AG08395 (cell line): ENCODE results near the gene CDKL1.
A peak's percentile ranks its signal among the peaks of the same experiment; 100 is the strongest.
"Not testable (repeated sequence)": the region's sequence is repeated elsewhere in the genome, so short reads cannot be mapped to it uniquely, and the experiment has no call there.

Experiments used
- DNase-seq: peaks from one replicate; pipeline ENCODE4 v3.0.0; 2012; ENCODE audit warnings: mixed read lengths, low spot score

The CDKL1 gene

DNA sequence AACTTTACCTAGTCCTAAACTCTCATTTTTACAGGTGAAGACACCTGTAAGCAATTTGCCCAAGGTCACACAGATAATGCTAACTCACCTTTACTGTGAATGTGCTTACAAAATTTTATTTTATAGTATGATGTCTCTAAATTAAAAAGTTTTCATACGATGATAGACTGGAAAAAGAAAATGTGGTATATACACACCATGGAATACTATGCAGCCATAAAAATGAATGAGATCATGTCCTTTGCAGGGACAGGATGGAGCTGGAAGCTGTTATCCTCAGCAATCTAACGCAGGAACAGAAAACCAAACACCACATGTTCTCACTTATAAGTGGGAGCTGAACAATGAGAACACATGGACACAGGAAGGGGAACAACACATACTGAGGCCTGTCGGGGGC lies 40.4 kb downstream of the CDKL1 start:
- DNase-seq, result not testable (repeated sequence)

DNA sequence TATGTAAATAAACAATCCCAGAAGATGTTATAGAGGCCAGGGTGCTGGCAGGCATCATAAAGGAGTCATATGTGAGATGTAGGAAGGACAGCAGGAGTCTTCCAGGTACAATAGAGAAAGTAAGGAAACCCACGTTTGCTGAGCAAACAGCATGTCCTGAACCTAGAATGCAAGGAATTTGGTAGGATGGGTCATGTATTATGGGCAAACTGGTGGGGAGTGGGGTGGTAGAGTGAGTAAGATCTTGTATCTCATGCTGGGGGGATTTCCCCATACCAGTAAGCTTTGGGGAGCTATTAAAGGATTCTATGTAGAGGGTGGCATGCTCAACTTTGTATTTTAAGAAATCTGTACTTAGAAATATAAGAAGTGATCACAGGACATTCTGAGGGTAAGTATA lies 41.0 kb downstream of the CDKL1 start:
- no peak for DNase-seq

DNA sequence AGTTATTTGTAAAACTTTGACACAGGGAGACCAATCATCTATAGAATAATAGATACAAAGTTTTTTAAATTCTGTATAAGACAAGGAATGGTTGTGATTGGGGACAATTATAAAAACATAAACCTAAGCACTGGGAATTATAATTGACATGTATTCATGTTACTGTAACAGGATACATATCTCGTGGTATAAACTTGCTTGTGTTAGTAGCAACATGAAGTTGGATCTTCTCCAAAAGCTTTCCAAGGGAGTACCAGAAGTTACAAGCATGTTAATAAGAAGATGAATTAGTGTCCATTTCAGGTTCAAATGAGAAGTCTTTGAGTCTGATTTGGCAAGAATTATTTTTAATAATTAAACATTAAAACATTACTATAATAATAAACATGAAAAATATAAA lies 42.2 kb downstream of the CDKL1 start:
- DNase-seq, result no peak

DNA sequence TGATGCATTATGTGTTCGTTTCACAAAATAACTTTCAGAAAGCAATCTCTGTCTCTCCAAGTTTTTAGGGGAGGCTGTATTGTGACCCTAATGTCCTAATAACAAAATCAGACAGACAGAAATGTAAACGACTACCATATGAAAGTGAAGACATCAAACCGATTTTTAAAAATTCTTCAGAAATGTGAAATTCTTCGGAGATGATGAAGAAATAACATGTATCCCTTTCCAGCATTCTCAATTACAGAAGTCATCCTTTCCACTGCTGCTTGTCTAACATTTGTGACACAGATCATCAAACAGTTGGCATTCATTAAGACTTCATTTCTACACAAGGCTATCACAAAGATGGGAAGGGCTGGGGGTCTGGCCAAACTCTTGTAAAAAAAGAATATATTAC lies 43.6 kb downstream of the CDKL1 start:
- DNase-seq, result no peak

DNA sequence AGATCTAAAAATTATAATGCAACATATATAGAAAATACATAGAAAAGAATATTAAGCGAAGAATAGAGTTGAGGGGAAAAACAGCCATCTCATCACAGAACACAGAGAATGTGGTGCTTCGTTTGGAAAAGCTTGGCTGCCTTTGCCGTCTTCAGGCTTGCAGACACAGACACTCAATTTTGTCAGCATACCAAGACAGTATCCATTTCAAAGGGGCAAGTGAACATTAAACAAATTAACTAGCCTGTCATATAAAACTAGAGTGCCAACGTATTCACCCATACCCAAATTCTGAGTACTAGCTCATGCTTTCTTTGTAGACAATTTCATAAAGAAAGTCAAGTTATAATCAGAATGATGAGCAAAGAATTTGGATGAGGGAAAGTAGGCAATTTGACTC lies 44.1 kb downstream of the CDKL1 start:
- no peak for DNase-seq

DNA sequence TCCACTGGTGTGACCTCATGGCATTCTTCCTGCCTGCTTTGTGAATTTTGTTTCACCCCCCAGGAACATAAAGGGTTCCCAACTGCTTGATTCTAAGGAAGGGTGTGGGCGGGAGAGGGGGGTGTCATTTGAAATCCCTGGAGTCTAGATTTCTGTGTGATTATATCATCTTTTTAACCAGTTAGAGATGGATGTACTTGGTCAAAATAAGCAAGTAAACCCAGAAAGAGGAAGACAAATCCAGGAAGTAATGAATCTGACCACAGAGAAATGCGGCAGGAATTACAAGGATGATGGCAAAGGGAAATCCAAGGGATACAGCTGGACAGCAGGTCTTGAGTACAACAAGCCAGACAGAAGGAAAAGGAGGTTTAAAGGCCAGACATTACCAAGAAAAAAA lies 45.7 kb downstream of the CDKL1 start:
- DNase-seq, result peak; percentile 48

DNA sequence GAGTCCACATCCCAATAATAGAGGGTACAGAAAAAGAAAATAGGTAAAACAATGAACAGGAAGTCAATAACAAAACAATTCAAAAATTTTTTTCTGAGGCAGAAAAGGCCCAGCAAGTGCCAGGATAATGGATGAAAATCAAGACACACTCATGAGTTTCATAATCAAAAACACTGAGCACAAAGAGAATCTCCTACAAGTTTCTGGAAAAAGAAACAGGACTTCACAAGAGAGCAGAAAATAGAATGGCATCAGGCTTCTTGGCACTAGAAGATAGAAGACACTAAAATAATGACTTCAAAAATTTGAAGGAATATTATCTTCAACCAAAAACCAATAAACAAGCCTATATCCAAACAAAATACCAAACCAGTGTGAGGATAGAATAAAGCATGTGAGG lies 47.7 kb downstream of the CDKL1 start:
- no peak for DNase-seq

DNA sequence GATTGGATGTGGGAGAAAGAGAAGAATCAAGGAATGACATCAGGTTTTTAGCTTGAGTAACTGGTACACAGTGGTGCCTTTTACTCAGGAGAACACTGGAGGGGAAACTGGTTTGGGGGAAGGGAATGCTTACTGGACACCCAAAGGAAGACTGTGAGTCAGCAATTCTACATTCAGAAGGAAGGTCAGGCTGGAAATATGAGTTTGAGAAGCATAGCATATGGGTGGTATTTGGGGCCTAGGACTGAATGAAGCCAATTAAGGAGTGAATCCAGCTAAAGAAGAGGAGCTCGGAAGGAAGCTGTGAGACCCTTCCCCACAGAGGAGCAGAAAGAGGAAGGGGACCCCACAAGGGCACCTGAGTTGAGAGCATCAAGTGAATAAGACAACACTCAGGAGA lies 49.2 kb downstream of the CDKL1 start:
- peak; percentile 55 for DNase-seq

DNA sequence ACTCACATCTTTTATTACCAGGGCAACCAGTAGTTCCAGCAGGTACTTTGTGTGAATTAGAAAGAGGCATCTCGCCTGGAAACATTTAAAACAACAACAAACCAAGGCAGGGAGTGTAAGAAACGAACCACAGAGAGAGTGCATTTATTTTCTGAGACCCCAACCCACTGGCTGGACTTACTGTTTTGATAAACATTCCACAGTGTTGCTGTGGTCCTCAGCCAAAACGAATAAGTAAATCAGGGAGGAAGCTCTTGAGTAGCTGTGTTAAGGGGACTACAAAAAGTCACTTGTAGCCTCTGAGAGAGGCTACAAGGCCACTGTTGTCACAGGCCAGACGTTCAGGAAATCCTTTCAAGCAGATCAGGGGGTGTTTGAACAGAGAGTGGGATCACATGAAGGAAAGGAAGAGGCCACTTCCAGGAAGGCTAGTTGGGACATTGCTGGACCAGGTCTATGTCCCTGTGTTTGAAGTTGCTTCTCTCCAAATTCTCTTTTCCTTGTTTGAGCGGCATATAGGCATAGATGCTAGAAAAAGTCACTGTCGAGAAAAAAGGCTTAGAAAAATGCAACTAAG lies 50.7 kb downstream of the CDKL1 start:
- no peak for DNase-seq

DNA sequence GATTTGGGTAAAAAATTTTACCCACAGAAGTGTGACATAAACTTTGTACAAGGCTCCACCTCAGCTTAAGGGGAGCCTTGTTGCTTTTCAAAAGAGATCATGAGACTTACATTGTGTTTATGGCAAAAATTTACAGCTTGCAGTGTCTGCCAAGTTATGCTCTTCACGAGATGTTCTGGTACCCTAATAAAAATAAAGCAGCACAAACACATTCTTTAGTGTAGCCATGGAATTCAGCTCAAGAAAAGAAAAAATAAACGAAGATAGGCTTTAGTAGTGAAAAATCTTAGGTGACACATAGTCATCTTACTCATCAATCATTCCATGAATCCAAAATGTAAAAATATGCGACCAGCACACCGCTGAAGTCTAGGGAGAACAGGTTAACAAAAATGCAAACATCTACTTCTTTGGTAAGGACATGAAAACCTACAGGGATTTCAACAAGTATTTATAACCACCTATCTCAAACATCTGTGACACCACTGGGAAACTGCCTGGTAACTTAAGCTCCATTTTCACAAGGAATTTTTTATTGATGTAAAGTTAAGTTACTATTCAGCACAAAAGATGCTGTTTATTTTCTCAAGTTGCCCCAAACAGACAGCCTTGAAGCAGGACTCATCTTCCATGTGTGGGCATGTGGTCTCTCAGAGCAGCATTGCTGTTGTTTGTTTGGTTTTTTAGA lies 51.7 kb downstream of the CDKL1 start:
- no peak for DNase-seq

DNA sequence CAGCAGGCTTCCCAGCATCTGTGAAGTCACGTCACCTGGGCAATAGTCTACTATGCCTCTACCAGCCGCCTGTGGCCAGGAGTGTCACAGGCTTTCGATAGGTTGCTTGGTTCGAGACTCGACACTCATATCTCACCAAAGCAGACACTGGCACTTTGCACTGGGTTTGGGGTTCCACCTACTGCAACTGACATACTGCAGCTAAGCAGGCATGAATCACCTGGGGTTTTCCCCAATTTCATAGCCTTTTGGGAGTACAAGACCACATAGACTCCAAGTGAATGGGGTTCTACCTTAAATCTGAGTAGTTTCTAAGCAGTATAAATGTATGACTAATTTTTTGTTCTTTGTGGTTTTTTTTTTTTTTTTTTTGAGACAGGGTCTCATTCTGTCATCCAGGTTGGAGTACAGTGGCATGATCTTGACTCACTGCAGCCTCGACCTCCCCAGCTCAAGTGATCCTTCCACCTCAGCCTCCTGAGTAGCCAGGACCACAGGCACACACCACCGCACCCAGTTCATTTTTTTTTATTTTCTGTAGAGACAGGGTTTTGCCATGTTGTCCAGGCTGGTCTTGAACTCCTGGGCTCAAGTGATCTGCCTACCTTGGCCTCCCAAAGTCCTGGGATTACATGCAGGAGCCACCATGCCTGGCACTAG lies 52.4 kb downstream of the CDKL1 start:
- DNase-seq, result no peak

DNA sequence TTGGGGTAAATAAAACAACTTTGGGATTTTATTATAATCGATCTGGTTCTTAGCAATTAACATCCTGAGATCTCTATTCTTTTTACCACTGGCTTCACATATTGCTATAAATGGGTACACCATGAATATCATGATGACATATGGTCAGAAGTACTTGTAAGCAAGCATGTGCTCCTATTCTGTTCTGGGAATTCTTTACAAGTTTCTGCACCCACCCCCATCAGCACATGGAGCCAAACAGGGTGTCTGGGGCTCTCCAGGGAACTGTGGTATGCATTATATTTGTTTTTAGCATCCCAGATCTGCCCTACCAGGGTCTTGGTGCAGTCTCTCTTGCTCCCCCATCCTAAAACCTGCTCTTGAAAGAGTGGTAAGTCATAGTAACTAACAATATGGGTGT lies 53.2 kb downstream of the CDKL1 start:
- DNase-seq, result no peak

DNA sequence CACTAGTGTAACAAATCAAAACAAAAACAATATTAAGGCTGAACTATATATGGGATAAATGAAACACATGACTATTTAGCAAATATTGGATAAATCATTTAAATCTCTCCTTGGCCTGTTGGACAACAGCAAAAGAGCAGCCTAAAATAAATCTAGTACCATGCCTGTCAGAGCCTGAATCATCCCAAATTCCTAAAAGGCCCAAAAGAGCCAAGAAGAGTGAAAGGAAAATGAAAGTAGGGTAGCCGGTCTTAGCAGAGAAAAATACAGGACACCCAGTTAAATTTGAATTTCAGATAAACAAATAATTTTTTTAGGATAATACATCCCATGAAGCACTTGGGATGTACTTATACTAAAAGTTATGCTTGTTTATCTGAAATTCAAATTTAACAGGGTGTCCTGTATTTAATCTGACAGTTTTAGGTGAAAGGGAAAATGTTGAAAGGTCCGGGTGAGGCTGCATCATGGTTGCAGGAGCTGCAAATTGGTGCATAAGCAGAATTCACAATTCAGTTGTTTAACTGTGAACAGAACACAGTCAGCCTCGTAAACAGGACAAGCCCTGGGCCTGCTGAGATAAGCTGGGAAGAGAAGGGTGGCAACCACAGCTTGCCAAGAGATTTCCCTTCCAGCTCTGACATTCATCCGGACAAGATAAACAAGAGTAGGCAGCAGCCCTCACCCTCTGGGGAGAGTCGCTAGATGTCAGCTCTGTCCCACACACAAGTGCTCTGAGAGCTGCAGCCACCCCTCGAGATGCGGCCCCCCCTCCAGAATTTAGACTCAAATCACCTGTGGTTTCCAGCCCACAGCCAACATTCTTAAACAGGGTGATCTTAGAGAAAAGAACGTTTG lies 54.2 kb downstream of the CDKL1 start:
- DNase-seq, result peak; percentile 85

DNA sequence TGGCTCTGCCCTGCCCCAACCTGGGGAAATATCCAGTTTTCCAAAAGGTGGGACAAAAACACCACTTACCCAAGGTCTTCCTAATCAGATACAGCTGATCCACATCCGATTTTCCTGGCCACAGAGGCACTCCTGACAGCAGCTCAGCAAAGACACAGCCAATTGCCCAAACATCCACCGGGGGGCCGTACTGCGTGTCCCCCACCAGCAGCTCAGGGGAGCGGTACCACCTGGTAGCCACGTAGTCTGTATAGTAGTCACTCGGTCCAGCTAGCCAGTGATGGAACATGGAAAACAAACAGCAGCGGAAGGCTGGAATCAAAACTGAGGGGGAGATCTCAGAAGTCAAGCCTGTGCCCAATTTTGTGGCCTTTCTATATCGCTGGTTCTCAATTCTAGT lies 55.7 kb downstream of the CDKL1 start:
- DNase-seq, result no peak

DNA sequence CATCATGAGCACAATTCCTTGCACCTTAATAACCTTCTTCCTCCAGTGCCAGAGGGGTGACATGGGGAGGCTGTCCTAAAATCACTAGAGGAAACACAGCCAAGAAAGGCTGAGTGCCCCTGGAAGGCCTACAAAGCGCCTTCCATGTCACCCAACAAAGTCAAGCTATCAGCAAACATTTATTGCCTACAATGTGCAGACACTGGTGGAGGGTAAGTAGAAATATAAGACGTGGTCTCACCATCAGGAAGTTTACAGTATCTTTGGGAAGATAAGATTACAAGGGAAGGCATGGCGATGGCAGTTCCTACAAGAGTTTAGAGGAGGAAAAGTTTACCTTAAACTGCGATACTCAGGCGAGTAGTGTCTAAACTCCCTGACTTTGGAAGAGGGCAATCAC lies 56.6 kb downstream of the CDKL1 start:
- DNase-seq, result no peak

DNA sequence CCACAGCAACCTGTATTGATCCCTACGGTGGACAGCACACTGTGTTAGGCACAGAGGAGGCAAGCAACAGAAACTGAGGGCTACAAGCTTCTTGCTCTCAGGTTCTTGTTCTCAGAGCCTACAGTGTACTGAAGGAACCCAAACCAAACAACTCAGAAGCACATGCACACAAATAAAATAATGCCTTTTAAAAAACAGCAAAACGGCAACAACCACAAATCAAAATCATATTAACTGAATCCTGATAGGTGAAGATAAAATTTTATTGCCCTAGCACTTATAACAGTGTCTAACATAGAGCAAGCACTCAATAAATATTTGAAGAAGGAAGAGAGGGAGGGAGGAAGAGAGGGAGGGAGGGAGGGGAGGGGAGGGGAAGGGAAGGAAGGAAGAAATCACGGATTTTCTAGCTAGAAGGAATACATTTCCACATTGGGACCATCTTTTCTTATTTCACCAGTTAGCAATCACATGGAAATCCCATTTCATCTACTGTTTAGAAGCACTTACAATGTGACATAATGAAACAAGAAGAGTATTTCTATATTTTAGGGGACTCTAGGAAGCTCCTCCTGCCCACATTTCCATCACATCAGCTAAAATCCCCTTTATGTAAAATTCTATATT lies 57.4 kb downstream of the CDKL1 start:
- no peak for DNase-seq

DNA sequence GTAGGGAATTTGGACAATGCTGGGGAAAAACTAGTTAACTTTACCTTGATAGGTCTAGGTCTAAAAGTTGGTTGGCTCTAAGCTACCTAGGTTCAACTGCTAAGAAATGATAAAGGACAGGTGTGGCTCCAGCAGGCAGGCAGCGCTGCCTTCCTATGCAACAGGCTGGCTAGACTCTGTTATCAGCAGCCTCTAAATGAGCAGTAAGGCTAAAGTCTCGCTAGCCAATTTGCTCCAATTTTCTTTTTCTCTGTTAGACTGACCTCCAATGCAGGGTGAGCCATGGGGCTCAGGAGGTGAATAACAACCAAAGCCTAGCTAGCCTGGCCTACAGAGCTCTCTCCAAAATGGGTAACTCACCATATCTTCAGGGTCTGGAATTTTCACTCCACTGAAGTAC lies 58.1 kb downstream of the CDKL1 start:
- DNase-seq, result no peak

DNA sequence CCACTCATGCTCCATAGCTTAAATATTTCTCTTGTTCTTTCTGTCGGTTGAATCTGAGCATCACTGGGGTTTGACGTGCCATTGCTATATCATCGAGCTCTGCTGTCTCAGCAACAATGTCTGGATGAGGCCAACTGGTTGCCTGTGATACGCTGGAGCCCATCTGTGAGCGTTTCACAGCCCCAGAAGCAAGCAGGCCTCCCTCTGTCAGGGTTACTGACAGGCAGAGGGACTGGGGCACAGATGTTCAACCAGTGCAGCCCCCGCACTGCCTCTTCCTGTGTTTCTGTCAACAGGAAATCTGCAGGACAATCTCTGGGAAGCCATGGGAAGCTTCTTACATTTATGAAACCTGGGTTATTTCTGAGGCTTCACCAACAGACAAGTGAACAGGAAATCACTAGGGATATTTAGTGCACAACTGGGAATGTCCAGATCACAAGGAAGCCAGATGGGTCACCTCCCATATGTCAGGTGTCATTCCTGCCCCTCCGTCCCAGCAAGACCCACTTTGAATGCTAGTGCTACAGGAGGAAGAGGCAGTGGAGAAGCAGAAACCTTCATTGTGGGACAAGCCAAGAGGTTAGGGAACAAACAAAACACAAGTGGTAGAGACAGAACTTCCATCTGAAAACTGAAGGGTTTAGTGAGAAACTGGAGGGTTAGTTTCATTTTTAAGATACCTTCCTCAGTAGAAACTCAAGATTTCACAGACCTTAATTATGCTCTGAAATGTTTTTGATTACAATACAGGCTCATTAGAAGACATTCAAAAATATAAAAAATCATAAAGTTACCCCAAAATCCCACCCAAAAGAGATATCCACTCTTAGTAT lies 60.5 kb downstream of the CDKL1 start:
- DNase-seq, result peak; percentile 40

DNA sequence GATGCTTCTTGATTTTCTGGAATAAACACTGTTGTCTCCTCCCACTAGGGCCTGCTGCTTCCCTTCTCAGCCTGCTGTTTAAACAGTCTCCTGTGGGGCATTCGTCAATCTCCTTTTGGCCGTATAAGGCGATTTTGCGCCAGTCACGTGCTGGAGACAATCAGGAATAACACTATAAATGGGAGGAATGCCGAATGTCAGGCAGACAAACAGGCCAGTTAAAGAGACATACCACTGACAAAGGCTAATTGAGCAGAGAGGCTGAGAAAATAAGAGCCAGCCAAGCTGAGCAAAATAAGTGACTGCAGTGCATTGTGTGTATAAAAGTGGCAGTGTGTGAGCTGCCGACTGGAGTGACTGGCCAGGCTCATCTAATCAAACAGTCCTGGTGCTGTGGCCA lies 61.3 kb downstream of the CDKL1 start:
- DNase-seq, result peak; percentile 58

DNA sequence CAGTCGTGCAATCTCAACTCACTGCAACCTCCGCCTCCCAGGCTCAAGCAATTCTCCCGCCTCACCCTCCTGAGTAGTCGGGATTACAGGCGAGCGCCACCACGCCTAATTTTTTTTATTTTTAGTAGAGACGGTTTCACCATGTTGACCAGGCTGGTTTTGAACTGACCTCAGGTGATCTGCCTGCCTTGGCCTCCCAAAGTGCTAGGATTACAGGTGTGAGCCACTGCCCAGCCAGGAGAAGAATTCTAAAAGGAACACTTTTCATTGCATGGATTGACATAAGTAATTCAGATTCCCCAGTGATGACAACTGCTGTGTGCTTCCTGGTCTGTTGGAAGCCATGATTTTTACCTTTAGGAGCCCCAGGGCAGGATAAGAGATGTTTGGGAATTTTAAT lies 62.5 kb downstream of the CDKL1 start:
- no peak for DNase-seq

DNA sequence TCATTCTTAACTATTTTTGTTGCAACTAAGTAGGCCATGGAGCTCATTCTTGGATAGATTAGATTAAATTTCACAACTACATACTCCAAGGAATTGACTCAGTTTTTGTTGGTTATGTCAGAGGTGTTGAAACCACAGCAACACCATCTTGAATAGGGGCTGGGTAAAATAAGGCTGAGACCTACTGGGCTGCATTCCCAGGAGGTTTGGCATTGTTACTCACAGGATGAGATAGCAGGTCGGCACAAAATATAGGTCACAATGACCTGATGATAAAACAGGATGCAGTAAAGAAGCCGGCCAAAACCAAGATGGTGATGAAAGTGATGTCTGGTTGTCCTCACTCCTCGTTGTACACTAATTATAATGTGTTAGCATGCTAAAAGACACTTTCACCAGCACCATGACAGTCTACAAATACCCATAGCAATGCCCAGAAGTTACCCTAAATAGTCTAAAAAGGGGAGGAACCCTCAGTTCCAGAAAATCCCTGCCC lies 63.6 kb downstream of the CDKL1 start:
- peak; percentile 41 for DNase-seq
